ENCODE data around the gene FALEC.

FALEC gene

DNA sequence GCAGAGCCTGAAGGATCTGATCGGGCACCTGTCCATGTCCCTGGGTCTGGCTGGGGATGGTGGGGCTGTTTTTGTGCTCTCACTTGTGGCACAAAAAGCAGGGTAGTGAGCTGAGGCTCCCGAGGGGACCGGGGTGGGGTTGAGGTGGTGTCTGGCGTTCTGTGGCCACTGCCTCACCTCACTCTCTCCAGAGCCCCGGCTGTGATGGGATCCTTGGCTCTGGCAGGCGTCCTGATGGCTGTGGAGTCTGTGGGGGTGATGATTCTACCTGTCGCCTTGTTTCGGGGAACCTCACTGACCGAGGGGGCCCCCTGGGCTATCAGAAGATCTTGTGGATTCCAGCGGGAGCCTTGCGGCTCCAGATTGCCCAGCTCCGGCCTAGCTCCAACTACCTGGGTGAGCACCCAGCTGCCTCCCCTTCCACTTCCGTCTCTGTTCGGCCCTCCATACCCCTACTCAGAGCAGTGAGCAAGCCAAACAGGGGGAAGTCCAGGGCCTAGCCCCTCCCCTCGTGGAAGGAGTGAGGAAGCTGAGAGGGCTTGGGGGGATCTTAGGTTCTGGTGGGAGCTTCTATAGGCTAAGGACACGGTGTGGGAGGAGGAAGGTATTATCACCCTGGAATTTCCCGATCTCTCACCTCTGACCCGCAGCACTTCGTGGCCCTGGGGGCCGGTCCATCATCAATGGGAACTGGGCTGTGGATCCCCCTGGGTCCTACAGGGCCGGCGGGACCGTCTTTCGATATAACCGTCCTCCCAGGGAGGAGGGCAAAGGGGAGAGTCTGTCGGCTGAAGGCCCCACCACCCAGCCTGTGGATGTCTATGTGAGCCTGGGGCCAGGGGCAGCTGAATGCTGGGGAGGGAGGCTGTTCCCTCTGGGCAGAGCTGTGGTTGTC, 40.7 kb downstream of the FALEC start:
- no peak for TF ChIP-seq CTCF (IDR thresholded peaks at IDR 0.05; ENCODE audit: extremely low read depth, missing control alignments)
- DNase-seq (ENCODE audit: low spot score) = no peak

DNA sequence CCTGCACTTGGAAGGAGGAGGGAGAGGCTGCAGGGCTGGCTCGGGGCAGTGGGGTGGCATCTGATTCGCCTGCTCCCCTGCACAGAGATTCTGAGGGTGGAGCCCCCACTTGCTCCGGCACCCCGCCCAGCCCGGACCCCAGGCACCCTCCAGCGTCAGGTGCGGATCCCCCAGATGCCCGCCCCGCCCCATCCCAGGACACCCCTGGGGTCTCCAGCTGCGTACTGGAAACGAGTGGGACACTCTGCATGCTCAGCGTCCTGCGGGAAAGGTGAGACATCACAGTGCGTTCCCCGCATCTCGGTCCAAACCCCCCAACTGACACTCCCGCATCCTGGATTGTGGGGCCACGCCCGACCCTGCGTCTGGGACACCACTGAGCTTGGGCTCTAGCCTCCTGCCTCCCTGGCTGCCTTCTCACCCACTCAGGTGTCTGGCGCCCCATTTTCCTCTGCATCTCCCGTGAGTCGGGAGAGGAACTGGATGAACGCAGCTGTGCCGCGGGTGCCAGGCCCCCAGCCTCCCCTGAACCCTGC, 41.6 kb downstream of the FALEC start:
- TF ChIP-seq CTCF (IDR thresholded peaks at IDR 0.05; ENCODE audit: extremely low read depth, missing control alignments) = no peak
- no peak for DNase-seq (ENCODE audit: low spot score)

GRCh38 chr1:150557813-150558212, 42.3 kb downstream of the FALEC start:
- no peak for DNase-seq (ENCODE audit: low spot score)
- TF ChIP-seq CTCF (IDR thresholded peaks at IDR 0.05; ENCODE audit: extremely low read depth, missing control alignments) = no peak

GRCh38 chr1:150558303-150558704, 42.8 kb downstream of the FALEC start:
- DNase-seq (ENCODE audit: low spot score) = no peak
- no peak for TF ChIP-seq CTCF (IDR thresholded peaks at IDR 0.05; ENCODE audit: extremely low read depth, missing control alignments)

DNA sequence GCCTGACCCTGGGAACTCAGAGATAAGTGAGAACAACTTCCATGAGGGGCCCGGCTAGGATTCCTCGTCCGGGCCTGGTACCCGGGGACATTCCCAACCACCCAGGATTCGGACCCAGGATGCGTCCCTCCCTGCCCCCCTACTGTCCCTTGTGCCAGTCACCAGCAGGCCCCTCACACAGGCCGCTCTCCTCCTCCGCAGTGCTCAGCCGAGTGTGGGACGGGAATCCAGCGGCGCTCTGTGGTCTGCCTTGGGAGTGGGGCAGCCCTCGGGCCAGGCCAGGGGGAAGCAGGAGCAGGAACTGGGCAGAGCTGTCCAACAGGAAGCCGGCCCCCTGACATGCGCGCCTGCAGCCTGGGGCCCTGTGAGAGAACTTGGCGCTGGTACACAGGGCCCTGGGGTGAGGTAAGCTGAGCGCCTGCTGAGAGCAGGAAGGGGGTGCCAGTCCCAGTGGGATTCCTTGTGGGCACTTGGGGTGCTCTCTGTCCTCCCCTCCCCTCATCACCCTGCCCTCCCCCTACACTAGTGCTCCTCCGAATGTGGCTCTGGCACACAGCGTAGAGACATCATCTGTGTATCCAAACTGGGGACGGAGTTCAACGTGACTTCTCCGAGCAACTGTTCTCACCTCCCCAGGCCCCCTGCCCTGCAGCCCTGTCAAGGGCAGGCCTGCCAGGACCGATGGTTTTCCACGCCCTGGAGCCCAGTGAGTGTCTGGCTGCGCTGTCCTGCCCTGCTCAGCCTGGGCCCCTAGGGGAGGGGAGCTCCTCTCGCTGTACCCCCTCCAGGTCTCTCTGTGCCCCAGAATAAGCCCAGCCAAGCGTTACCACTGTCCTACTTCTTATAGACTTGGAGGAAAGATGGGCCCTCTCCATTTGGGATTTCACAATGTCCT, 43.5 kb downstream of the FALEC start:
- no peak for DNase-seq (ENCODE audit: low spot score)
- TF ChIP-seq CTCF (IDR thresholded peaks at IDR 0.05; ENCODE audit: extremely low read depth, missing control alignments) = no peak

- TF ChIP-seq CTCF (IDR thresholded peaks at IDR 0.05; ENCODE audit: extremely low read depth, missing control alignments) = no peak
- DNase-seq (ENCODE audit: low spot score) = no peak
Observed at GRCh38 chr1:150559656-150560010, 44.1 kb downstream of the FALEC start.

DNA sequence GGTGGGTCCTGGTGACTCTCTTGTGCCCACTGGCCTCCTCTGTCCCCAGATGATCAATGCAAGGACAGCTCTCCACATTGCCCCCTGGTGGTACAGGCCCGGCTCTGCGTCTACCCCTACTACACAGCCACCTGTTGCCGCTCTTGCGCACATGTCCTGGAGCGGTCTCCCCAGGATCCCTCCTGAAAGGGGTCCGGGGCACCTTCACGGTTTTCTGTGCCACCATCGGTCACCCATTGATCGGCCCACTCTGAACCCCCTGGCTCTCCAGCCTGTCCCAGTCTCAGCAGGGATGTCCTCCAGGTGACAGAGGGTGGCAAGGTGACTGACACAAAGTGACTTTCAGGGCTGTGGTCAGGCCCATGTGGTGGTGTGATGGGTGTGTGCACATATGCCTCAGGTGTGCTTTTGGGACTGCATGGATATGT, 44.5 kb downstream of the FALEC start:
- peak; percentile 95 for TF ChIP-seq CTCF (IDR thresholded peaks at IDR 0.05; ENCODE audit: extremely low read depth, missing control alignments)
- peak; percentile 89 for DNase-seq (ENCODE audit: low spot score)
